Right atrium auricular region (tissue), 2 donors: Measurements from ENCODE around the gene NTN4. TPM values are rescaled to one million over a fixed set of nuclear protein-coding genes. Genes with fewer than 3 reads are reported as not detected.
"Not testable (repeated sequence)": the region's sequence is repeated elsewhere in the genome, so short reads cannot be mapped to it uniquely, and the experiment has no call there.

ENCODE experiments used
- DNase-seq: peaks from one replicate; pipeline ENCODE4 v3.0.0-alpha.2; 2019; ENCODE audit warnings: low spot score
- H3K27ac ChIP-seq, 2 donors: fragments of 200-600 bp; sonication (generic); 1 replicate in 1 of 2; 2 replicates in 1 of 2; pipeline ENCODE4 v1.5.1; 2016 to 2019
- H3K27me3 ChIP-seq, 2 donors: fragments of 200-600 bp; sonication (generic); one replicate each; pipeline versions ENCODE4 v1.5.1 to v1.6.0; 2017 to 2019
- H3K36me3 ChIP-seq: fragments of 200-600 bp; sonication (generic); one replicate; pipeline ENCODE4 v1.5.1; 2016
- H3K4me1 ChIP-seq, 2 donors: fragments of 200-600 bp; sonication (generic); one replicate each; pipeline versions ENCODE4 v1.5.1 to v1.6.0; 2017 to 2019
- H3K4me3 ChIP-seq, 2 donors: fragments of 200-600 bp; sonication (generic); 1 replicate in 1 of 2; 2 replicates in 1 of 2; pipeline ENCODE4 v1.5.1; 2017 to 2019; ENCODE audit warnings: mild to moderate bottlenecking in 1 of 2, moderate library complexity in 1 of 2
- H3K9me3 ChIP-seq, 2 donors: fragments of 200-600 bp; sonication (generic); one replicate each; pipeline ENCODE4 v1.5.1; 2019
- total RNA-seq, 2 donors: library from RNA; depleted of rRNA; stranded (reverse); fragments of >200 nt; gene quantifications; one replicate each; pipeline ENCODE4 v1.1.0, GENCODE V29; 2016
- TF ChIP-seq, protein P1 (sequence below), 2 donors: fragments of 200-600 bp; sonication (generic); IDR thresholded peaks; one replicate each; pipeline ENCODE4 v1.5.1; 2019; ENCODE audit warnings: antibody characterized with exemption in 2 of 2

The NTN4 gene
- total RNA-seq, 2 donors from 2014 or later, result 69.0 to 85.3 TPM

- Histone ChIP-seq H3K4me3 (no peak overlapping the region), H3K27me3 (no peaks in the 10 kb centered on the region), H3K9me3 (peaks cover 0 to 12% of the 10 kb centered on the region in 2 donors), H3K27ac (peak overlapping the region; percentile 58 to 73), H3K4me1 (peaks cover 0 to 17% of the 10 kb centered on the region in 2 donors), H3K36me3 (no peaks in the 10 kb centered on the region)
- no peak for DNase-seq
- TF ChIP-seq, protein P1, sequence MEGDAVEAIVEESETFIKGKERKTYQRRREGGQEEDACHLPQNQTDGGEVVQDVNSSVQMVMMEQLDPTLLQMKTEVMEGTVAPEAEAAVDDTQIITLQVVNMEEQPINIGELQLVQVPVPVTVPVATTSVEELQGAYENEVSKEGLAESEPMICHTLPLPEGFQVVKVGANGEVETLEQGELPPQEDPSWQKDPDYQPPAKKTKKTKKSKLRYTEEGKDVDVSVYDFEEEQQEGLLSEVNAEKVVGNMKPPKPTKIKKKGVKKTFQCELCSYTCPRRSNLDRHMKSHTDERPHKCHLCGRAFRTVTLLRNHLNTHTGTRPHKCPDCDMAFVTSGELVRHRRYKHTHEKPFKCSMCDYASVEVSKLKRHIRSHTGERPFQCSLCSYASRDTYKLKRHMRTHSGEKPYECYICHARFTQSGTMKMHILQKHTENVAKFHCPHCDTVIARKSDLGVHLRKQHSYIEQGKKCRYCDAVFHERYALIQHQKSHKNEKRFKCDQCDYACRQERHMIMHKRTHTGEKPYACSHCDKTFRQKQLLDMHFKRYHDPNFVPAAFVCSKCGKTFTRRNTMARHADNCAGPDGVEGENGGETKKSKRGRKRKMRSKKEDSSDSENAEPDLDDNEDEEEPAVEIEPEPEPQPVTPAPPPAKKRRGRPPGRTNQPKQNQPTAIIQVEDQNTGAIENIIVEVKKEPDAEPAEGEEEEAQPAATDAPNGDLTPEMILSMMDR (IDR thresholded peaks at IDR 0.05), result no peak
Observed at GRCh38 chr12:95756362-95756761, 34.2 kb downstream of the NTN4 start.

DNA sequence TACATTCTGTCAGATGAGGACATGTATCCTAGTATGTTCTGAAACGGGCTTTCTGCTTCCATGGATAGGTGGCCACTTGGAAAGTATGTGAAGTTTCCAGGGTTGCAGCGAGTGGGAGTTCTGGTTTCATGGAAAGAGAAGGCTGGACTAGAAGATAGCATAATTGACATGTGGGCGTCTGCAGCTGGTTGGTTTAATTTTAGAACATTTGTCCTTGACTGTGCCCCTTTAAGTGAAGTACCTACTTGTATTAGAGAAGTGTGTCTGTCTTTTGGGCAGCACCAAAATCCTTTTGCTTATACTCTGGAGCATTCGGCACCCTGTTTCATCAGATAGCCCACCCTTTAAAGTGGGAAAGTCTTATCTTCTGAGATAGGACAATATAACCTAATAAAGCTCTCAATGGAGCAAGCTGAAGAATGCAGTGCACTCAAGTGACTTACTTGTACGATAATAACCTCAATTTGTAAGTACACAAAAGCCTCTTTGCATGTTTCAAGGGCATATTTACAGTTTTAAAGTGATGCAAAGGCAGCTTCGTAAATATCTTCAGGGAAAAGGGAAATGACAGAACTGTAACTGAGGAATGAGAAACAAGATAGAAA is 35.2 kb downstream of the NTN4 start:
- Histone ChIP-seq H3K27ac (peak overlapping the region; percentile 58 to 73), H3K4me3 (peak overlapping the region in 1 of 2 donors; percentile 14), H3K36me3 (no peaks in the 10 kb centered on the region), H3K27me3 (no peaks in the 10 kb centered on the region), H3K9me3 (peaks cover 0 to 12% of the 10 kb centered on the region in 2 donors), H3K4me1 (peaks cover 0 to 17% of the 10 kb centered on the region in 2 donors)
- no peak for DNase-seq
- TF ChIP-seq, protein P1 (IDR thresholded peaks at IDR 0.05), result no peak

GRCh38 chr12:95746062-95746461 is 44.5 kb downstream of the NTN4 start:
- not testable (repeated sequence) for H3K27ac ChIP-seq, H3K36me3 ChIP-seq, DNase-seq, H3K27me3 ChIP-seq, H3K4me3 ChIP-seq, H3K4me1 ChIP-seq
- H3K9me3 ChIP-seq, result peaks cover 0 to 10% of the 10 kb centered on the region in 2 donors

GRCh38 chr12:95742586-95742985 is 48.0 kb downstream of the NTN4 start:
- no peak for DNase-seq
- peaks cover 0 to 31% of the 10 kb centered on the region in 2 donors for H3K4me1 ChIP-seq
- TF ChIP-seq, protein P1 (IDR thresholded peaks at IDR 0.05), result no peak
- H3K9me3 ChIP-seq, result peaks cover 0 to 10% of the 10 kb centered on the region in 2 donors
- no peak overlapping the region for H3K4me3 ChIP-seq
- no peaks in the 10 kb centered on the region for H3K36me3 ChIP-seq
- H3K27ac ChIP-seq, result peak overlapping the region in 1 of 2 donors; percentile 38
- H3K27me3 ChIP-seq, result no peaks in the 10 kb centered on the region

DNA sequence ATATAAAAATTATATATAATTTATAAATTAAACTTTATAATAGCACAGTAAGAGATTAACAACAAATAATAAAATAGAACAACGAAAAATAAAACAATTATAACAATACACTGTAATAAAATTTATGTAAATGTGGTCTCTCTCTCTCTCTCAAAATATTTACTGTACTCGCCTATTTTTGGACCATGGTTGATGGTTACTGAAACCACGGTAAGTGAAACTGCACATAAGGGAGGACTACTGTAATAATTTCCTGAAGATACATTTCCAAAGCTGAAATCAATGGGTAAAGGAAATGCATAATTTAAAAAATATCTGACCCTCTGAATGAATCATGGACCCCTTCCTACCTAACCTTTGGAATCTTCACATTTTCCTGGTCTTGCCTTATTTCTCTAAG is 48.9 kb downstream of the NTN4 start:
- H3K4me3 ChIP-seq, result no peak overlapping the region
- no peaks in the 10 kb centered on the region for H3K27me3 ChIP-seq
- peaks cover 0 to 10% of the 10 kb centered on the region in 2 donors for H3K9me3 ChIP-seq
- TF ChIP-seq, protein P1 (IDR thresholded peaks at IDR 0.05), result no peak
- DNase-seq, result no peak
- H3K27ac ChIP-seq, result peak overlapping the region in 1 of 2 donors; percentile 38
- peaks cover 0 to 40% of the 10 kb centered on the region in 2 donors for H3K4me1 ChIP-seq
- H3K36me3 ChIP-seq, result no peaks in the 10 kb centered on the region

DNA sequence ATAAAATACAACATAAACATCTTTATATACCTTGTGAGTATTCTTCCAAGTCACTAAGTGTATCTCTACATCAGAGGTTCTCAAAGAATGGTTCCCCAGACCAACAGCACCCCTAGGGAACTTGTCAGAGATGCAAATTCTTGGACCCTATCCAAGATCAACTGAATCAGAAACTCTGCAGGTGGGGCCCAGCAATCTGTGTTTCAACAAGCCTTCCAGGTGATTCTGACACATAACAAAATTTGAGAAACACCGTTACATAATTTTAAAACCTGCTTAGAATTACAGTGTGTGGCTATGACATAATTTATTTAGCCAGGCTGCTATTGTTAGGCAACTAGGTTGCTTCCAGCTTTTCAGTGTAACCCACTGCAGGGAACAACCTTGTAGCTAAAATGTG is 49.8 kb downstream of the NTN4 start:
- Histone ChIP-seq H3K4me1 (peaks cover 0 to 48% of the 10 kb centered on the region in 2 donors), H3K36me3 (no peaks in the 10 kb centered on the region), H3K4me3 (no peak overlapping the region), H3K27me3 (no peaks in the 10 kb centered on the region), H3K27ac (peak overlapping the region; percentile 12 to 96), H3K9me3 (peaks cover 0 to 10% of the 10 kb centered on the region in 2 donors)
- DNase-seq, result no peak
- TF ChIP-seq, protein P1 (IDR thresholded peaks at IDR 0.05), result no peak
